ENCODE results near the gene MAGI2. TPM values are rescaled to one million over a fixed set of nuclear protein-coding genes. Genes with fewer than 3 reads are reported as not detected.

The MAGI2 gene
- total and polyA plus RNA-seq, 2 of the 13 experiments (the other 11 are each of a cell fraction or from before 2014, with no cell fraction given) = 1.5 to 3.8 TPM

- H3K27ac ChIP-seq (ENCODE audit: extremely low read length, insufficient read depth, low read length) = no peak overlapping the region
- H3K4me1 ChIP-seq (ENCODE audit: insufficient read depth, low read length) = no peaks in the 10 kb centered on the region
- no peak overlapping the region for H2AFZ ChIP-seq (ENCODE audit: low read length)
- no peaks in the 10 kb centered on the region for H3K27me3 ChIP-seq (ENCODE audit: control insufficient read depth in 1 of 2, insufficient read depth in 2 of 2, low read length in 2 of 2)
- FAIRE-seq = no peak
- WGBS (ENCODE audit: low lambda C conversion rate) = 44% methylated on average over 1 of the region's 1 CpG
- no peak overlapping the region for H3K4me3 ChIP-seq (replicated peaks in 1 of 3; ENCODE audit: insufficient read depth in 1 of 3, low read depth in 2 of 3, low read length in 3 of 3)
- POLR2A ChIA-PET = no interaction called here
- CTCF ChIA-PET (ENCODE audit: low intra/inter-chr PET ratio, low total read pairs) = no interaction called here
- no peaks in the 10 kb centered on the region for H4K20me1 ChIP-seq (ENCODE audit: insufficient read depth, low read length)
- no peak for ATAC-seq
- H3K9me3 ChIP-seq (ENCODE audit: low read length) = no peaks in the 10 kb centered on the region
- no TSS peak for BruUV-seq (replicated peaks)
- in situ Hi-C loops (cut with HindIII; ENCODE audit: extremely low pct_ligation_motif_present, low pct_unique_long_range_greater_than_20kb) = no loop called here
- no peaks in the 10 kb centered on the region for H3K36me3 ChIP-seq (replicated peaks in 1 of 2; ENCODE audit: control insufficient read depth in 1 of 2, insufficient read depth in 2 of 2, low read length in 2 of 2)
- H3K9ac ChIP-seq (ENCODE audit: insufficient read depth, low read depth, low read length) = no peak overlapping the region
- no peak overlapping the region for H3K4me2 ChIP-seq (ENCODE audit: low read depth, low read length)
- intact Hi-C loops (cut with micrococcal nuclease; ENCODE audit: unreplicated experiment) = no loop called here
- no peaks in the 10 kb centered on the region for H3K79me2 ChIP-seq (ENCODE audit: insufficient read depth, low read length)
- DNase-seq (ENCODE audit: low spot score) = no peak
- TF ChIP-seq ZNF580 (CRISPR knock-in tag; IDR thresholded peaks at IDR 0.05; ENCODE audit: borderline replicate concordance, low read depth) = no peak
- TF ChIP-seq, protein P1, sequence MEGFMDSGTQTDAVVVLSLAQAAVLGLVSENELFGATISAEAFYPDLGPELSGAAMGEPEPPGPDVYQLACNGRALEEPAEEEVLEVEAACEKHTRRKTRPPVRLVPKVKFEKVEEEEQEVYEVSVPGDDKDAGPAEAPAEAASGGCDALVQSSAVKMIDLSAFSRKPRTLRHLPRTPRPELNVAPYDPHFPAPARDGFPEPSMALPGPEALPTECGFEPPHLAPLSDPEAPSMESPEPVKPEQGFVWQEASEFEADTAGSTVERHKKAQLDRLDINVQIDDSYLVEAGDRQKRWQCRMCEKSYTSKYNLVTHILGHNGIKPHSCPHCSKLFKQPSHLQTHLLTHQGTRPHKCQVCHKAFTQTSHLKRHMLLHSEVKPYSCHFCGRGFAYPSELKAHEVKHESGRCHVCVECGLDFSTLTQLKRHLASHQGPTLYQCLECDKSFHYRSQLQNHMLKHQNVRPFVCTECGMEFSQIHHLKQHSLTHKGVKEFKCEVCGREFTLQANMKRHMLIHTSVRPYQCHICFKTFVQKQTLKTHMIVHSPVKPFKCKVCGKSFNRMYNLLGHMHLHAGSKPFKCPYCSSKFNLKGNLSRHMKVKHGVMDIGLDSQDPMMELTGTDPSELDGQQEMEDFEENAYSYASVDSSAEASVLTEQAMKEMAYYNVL (CRISPR knock-in tag; IDR thresholded peaks at IDR 0.05; ENCODE audit: borderline replicate concordance) = no peak
- TF ChIP-seq ELF4 (CRISPR knock-in tag; IDR thresholded peaks at IDR 0.05; ENCODE audit: borderline replicate concordance) = no peak
- TF ChIP-seq ADNP (CRISPR knock-in tag; IDR thresholded peaks at IDR 0.05) = no peak
- TF ChIP-seq TOE1 (CRISPR knock-in tag; IDR thresholded peaks at IDR 0.05) = no peak
- TF ChIP-seq ZNF576 (CRISPR knock-in tag; IDR thresholded peaks at IDR 0.05) = no peak
- no peak for TF ChIP-seq SMC3 (IDR thresholded peaks at IDR 0.05; ENCODE audit: low read length)
- TF ChIP-seq MAFG (CRISPR knock-in tag; IDR thresholded peaks at IDR 0.05) = no peak
- no peak for TF ChIP-seq ATRX (CRISPR knock-in tag; IDR thresholded peaks at IDR 0.05; ENCODE audit: borderline replicate concordance)
- TF ChIP-seq ZFP41 (CRISPR knock-in tag; IDR thresholded peaks at IDR 0.05; ENCODE audit: borderline replicate concordance) = no peak
Observed at GRCh38 chr7:78379148-78379547, 1074.3 kb downstream of the MAGI2 start.
